H9 (cell line): Measurements from ENCODE around the gene TGFBR3L. TPM values are rescaled to one million over a fixed set of nuclear protein-coding genes. Genes with fewer than 3 reads are reported as not detected.
A peak's percentile ranks its signal among the peaks of the same experiment; 100 is the strongest.

ENCODE experiments used
- DNase-seq: peaks from one replicate; pipeline ENCODE4 v3.0.0-alpha.2; 2017
- H2AFZ ChIP-seq: one replicate; pipeline ENCODE4 v1.6.1; 2013; ENCODE audit warnings: mild to moderate bottlenecking, low read length, control low read depth, moderate library complexity
- H2AK5ac ChIP-seq: 2 replicates; pipeline ENCODE4 v1.6.1; 2013; ENCODE audit warnings: low read length, control low read depth, mixed read lengths; ENCODE audit not compliant: insufficient read length
- H2BK120ac ChIP-seq: one replicate; pipeline ENCODE4 v1.6.1; 2013; ENCODE audit warnings: low read depth, mild to moderate bottlenecking, low read length, control low read depth, inconsistent platforms; ENCODE audit not compliant: poor library complexity, severe bottlenecking
- H2BK12ac ChIP-seq: 2 replicates; pipeline ENCODE4 v1.6.1; 2013; ENCODE audit warnings: low read length, control low read depth, mixed read lengths, low read depth; ENCODE audit not compliant: insufficient read length
- H2BK15ac ChIP-seq: 2 replicates; pipeline ENCODE4 v1.6.1; 2013; ENCODE audit warnings: low read depth, low read length, control low read depth
- H2BK20ac ChIP-seq: one replicate; pipeline ENCODE4 v1.6.1; 2013; ENCODE audit warnings: low read depth, mild to moderate bottlenecking, low read length, control low read depth, inconsistent platforms; ENCODE audit not compliant: poor library complexity, severe bottlenecking
- H2BK5ac ChIP-seq: 2 replicates; pipeline ENCODE4 v1.6.1; 2013; ENCODE audit warnings: low read length, control low read depth, mixed read lengths; ENCODE audit not compliant: insufficient read length
- H3K14ac ChIP-seq: 2 replicates; pipeline ENCODE4 v1.6.1; 2013; ENCODE audit warnings: low read length, control low read depth; ENCODE audit not compliant: insufficient read depth
- H3K18ac ChIP-seq: 2 replicates; pipeline ENCODE4 v1.6.1; 2013; ENCODE audit warnings: low read depth, mild to moderate bottlenecking, mixed read lengths, low read length, control low read depth; ENCODE audit not compliant: insufficient read length
- H3K23ac ChIP-seq: 2 replicates; pipeline ENCODE4 v1.6.1; 2013; ENCODE audit warnings: low read length, control low read depth, mixed read lengths, low read depth; ENCODE audit not compliant: insufficient read length
- H3K23me2 ChIP-seq: 2 replicates; pipeline ENCODE4 v1.6.1; 2013; ENCODE audit warnings: low read depth, mild to moderate bottlenecking, mixed read lengths, low read length, control low read depth; ENCODE audit not compliant: insufficient read length, poor library complexity, severe bottlenecking
- H3K27ac ChIP-seq: 2 replicates; pipeline ENCODE4 v1.5.1; 2013; ENCODE audit warnings: low read length, control low read depth, mixed read lengths, low read depth; ENCODE audit not compliant: insufficient read length
- H3K27me3 ChIP-seq: 2 replicates; pipeline ENCODE4 v1.6.1; 2013; ENCODE audit warnings: low read length, control low read depth, inconsistent platforms; ENCODE audit not compliant: insufficient read depth
- H3K4ac ChIP-seq: 2 replicates; pipeline ENCODE4 v1.6.1; 2013; ENCODE audit warnings: low read depth, mild to moderate bottlenecking, control low read depth, inconsistent platforms, low read length, moderate library complexity
- H3K4me1 ChIP-seq: 2 replicates; pipeline ENCODE4 v1.6.1; 2013; ENCODE audit warnings: low read length, control low read depth, inconsistent platforms; ENCODE audit not compliant: insufficient read depth
- H3K4me2 ChIP-seq: 2 replicates; pipeline ENCODE4 v1.6.1; 2013; ENCODE audit warnings: low read length, control low read depth, mixed read lengths; ENCODE audit not compliant: insufficient read length, insufficient read depth
- H3K56ac ChIP-seq: 2 replicates; pipeline ENCODE4 v1.6.1; 2013; ENCODE audit warnings: low read depth, mild to moderate bottlenecking, mixed read lengths, low read length, control low read depth; ENCODE audit not compliant: insufficient read length
- H3K79me1 ChIP-seq: 2 replicates; pipeline ENCODE4 v1.6.1; 2013; ENCODE audit warnings: low read depth, mild to moderate bottlenecking, moderate library complexity, low read length, control low read depth, inconsistent platforms; ENCODE audit not compliant: insufficient read depth, poor library complexity, severe bottlenecking
- H3K79me2 ChIP-seq: 2 replicates; pipeline ENCODE4 v1.6.1; 2013; ENCODE audit warnings: low read length, control low read depth, inconsistent platforms; ENCODE audit not compliant: insufficient read depth
- H3K9ac ChIP-seq: 2 replicates; pipeline ENCODE4 v1.6.1; 2013; ENCODE audit warnings: low read length, control low read depth, mixed read lengths; ENCODE audit not compliant: insufficient read length; ENCODE audit errors: extremely low read depth
- H3K9me3 ChIP-seq: one replicate; pipeline ENCODE4 v1.6.1; 2013; ENCODE audit warnings: low read depth, low read length, inconsistent platforms; ENCODE audit not compliant: control insufficient read depth
- H3T11ph ChIP-seq: one replicate; pipeline ENCODE4 v1.6.1; 2013; ENCODE audit warnings: mild to moderate bottlenecking, low read length, control low read depth, inconsistent platforms
- H4K20me1 ChIP-seq: one replicate; pipeline ENCODE4 v1.6.1; 2013; ENCODE audit not compliant: control insufficient read depth, insufficient read length, insufficient read depth
- H4K5ac ChIP-seq: 2 replicates; pipeline ENCODE4 v1.6.1; 2013; ENCODE audit warnings: low read depth, mild to moderate bottlenecking, mixed read lengths, low read length, control low read depth; ENCODE audit not compliant: insufficient read length
- H4K8ac ChIP-seq: replicated peaks from 2 replicates; pipeline ENCODE4 v1.6.1; 2013; ENCODE audit warnings: low read length, control low read depth, mixed read lengths, low read depth; ENCODE audit not compliant: insufficient read length
- H4K91ac ChIP-seq: 2 replicates; pipeline ENCODE4 v1.6.1; 2013; ENCODE audit warnings: low read depth, mild to moderate bottlenecking, moderate library complexity, mixed read lengths, low read length, control low read depth; ENCODE audit not compliant: insufficient read length
- H3K27ac Mint-ChIP-seq, 3 experiments: 2 replicates in 2 of 3; 3 replicates in 1 of 3; pipeline ENCODE4 v1.8.0; 2020 to 2021; ENCODE audit warnings: mixed read lengths in 3 of 3, mild to moderate bottlenecking in 1 of 3, moderate library complexity in 1 of 3
- H3K27me3 Mint-ChIP-seq: 2 replicates; pipeline ENCODE4 v1.8.0; 2021; ENCODE audit warnings: low read depth, mild to moderate bottlenecking, moderate library complexity, mixed read lengths
- H3K36me3 Mint-ChIP-seq, 3 experiments: 2 replicates in 2 of 3; 3 replicates in 1 of 3; pipeline ENCODE4 v1.8.0; 2020 to 2021; ENCODE audit warnings: low read depth in 3 of 3, mixed read lengths in 3 of 3; ENCODE audit not compliant: insufficient read depth in 1 of 3
- H3K4me1 Mint-ChIP-seq, 2 experiments: 2 replicates each; pipeline ENCODE4 v1.8.0; 2020; ENCODE audit warnings: mixed read lengths in 2 of 2
- H3K4me3 Mint-ChIP-seq, 2 experiments: 2 replicates in 1 of 2; 3 replicates in 1 of 2; pipeline ENCODE4 v1.8.0; 2020 to 2021; ENCODE audit warnings: mild to moderate bottlenecking in 2 of 2, mixed read lengths in 2 of 2, moderate library complexity in 1 of 2
- H3K9me3 Mint-ChIP-seq, 2 experiments: 2 replicates in 1 of 2; 3 replicates in 1 of 2; pipeline ENCODE4 v1.8.0; 2020; ENCODE audit warnings: mild to moderate bottlenecking in 2 of 2, mixed read lengths in 2 of 2, moderate library complexity in 1 of 2
- WGBS: extraction: QIAGEN DNeasy Blood & Tissue Kit; methylation state at CpG from one replicate; pipeline ENCODE4 v1.1.7; 2013; ENCODE audit warnings: missing lambda C conversion rate, low lambda C conversion rate, mixed read lengths; ENCODE audit not compliant: insufficient read length; ENCODE audit errors: extremely low coverage; 5-methylcytosine and 5-hydroxymethylcytosine counted together
- total RNA-seq: library from RNA; stranded (reverse); gene quantifications from 2 replicates; pipeline ENCODE4 v1.2.1, GENCODE V29; 2021
- TF ChIP-seq, protein P1 (sequence below): fragments of 200-600 bp; sonication (generic); conservative IDR thresholded peaks from 3 replicates; pipeline ENCODE4 v1.8.0; 2021; ENCODE audit warnings: antibody characterized with exemption, mild to moderate bottlenecking

Gene TGFBR3L
- total RNA-seq, 1 experiment from 2014 or later, result 5.5 TPM

DNA sequence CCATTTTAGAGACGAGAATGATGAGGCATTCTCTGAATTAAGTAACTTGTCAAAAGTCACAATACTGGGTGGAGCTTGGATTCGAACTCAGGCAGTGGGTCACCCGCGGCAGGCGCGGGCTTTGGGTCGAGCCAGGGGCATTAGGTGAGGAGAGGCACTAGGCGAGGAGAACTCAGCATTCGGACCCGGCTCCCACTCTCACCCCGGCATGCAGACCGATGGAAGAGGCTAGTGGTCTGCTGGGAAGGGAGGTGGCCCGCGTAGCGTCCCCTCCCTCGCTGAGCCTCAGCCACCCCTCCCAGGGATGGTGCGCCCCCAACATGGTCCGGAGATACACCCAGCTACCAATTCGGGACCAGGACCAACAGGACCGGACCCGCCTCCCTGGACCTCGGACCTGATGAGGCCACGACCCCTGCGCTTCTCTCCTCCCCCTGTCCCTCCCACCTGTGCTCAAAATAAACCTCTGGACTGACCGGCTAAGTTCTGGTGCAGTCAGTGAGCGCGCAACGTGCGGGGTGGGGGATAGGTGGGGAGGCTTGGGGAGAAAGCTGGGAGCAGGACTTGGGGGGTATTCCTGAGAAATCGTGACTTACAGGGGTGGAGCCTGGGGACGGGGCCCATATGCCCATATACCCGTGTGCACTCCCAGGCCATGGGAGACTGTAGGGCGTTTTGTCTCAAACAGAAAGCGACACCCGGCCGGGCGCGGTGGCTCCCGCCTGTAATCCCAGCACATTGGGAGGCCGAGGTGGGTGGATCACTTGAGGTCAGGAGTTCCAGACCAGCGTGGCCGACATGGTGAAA is 4.2 kb downstream of the TGFBR3L start:
- Histone ChIP-seq H3K9me3 (no peaks in the 10 kb centered on the region), H2BK120ac (no peak overlapping the region), H3K79me1 (no peaks in the 10 kb centered on the region), H4K8ac (no peak overlapping the region), H2BK15ac (no peak overlapping the region), H2BK12ac (no peak overlapping the region), H3K4me1 (no peaks in the 10 kb centered on the region), H3K23ac (no peak overlapping the region), H2AK5ac (no peak overlapping the region), H2BK5ac (no peak overlapping the region), H2BK20ac (no peak overlapping the region), H2AFZ (no peak overlapping the region), H3T11ph (no peak overlapping the region), H3K27me3 (peaks cover 16% of the 10 kb centered on the region; the same call in 1 of the 2 replicates), H3K4me2 (peak overlapping the region; percentile 74), H3K14ac (no peak overlapping the region), H4K5ac (no peak overlapping the region), H3K4ac (no peak overlapping the region), H3K27ac (no peak overlapping the region), H3K23me2 (peaks cover 17% of the 10 kb centered on the region), H3K18ac (no peak overlapping the region), H3K56ac (no peak overlapping the region), H3K79me2 (no peaks in the 10 kb centered on the region), H3K9ac (no peak overlapping the region), H4K20me1 (no peaks in the 10 kb centered on the region), H4K91ac (no peak overlapping the region)
- no peak for DNase-seq
- peaks cover 20 to 27% of the 10 kb centered on the region in 2 experiments for H3K4me1 Mint-ChIP-seq
- TF ChIP-seq, protein P1, sequence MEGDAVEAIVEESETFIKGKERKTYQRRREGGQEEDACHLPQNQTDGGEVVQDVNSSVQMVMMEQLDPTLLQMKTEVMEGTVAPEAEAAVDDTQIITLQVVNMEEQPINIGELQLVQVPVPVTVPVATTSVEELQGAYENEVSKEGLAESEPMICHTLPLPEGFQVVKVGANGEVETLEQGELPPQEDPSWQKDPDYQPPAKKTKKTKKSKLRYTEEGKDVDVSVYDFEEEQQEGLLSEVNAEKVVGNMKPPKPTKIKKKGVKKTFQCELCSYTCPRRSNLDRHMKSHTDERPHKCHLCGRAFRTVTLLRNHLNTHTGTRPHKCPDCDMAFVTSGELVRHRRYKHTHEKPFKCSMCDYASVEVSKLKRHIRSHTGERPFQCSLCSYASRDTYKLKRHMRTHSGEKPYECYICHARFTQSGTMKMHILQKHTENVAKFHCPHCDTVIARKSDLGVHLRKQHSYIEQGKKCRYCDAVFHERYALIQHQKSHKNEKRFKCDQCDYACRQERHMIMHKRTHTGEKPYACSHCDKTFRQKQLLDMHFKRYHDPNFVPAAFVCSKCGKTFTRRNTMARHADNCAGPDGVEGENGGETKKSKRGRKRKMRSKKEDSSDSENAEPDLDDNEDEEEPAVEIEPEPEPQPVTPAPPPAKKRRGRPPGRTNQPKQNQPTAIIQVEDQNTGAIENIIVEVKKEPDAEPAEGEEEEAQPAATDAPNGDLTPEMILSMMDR, result no peak
- H3K27ac Mint-ChIP-seq, result no peak overlapping the region
- H3K36me3 Mint-ChIP-seq, result peaks cover 7 to 12% (median 9%) of the 10 kb centered on the region in 3 experiments; a peak in 5 of 7 replicates
- no CpG with 5 or more reads among the region's 42 CpGs for WGBS
- peak overlapping the region in 1 of 2 experiments; percentile 84; a peak in 4 of 5 replicates for H3K4me3 Mint-ChIP-seq
- no peaks in the 10 kb centered on the region; a peak in 1 of 5 replicates for H3K9me3 Mint-ChIP-seq
- peaks cover 53% of the 10 kb centered on the region for H3K27me3 Mint-ChIP-seq
